ENCODE results near the gene TMTC4. TPM values are rescaled to one million over a fixed set of nuclear protein-coding genes. Genes with fewer than 3 reads are reported as not detected.

TMTC4 gene
- total and polyA plus RNA-seq, 10 of the 15 experiments (the other 5 are each of a cell fraction or from before 2014, with no cell fraction given): 3.3 to 24.6 (median 14.5) TPM

GRCh38 chr13:100560498-100561157 is 114.0 kb downstream of the TMTC4 start:
- intact Hi-C loops (cut with micrococcal nuclease; ENCODE audit: unreplicated experiment): no loop called here
- H3K36me3 ChIP-seq (ENCODE audit: control insufficient read depth in 2 of 2, insufficient read depth in 2 of 2, low read length in 1 of 2): no peaks in the 10 kb centered on the region
- no peaks in the 10 kb centered on the region for H3K79me2 ChIP-seq (ENCODE audit: control insufficient read depth, insufficient read depth, low read length)
- no peak overlapping the region for H3K4me3 ChIP-seq
- no peaks in the 10 kb centered on the region for H4K20me1 ChIP-seq (ENCODE audit: control insufficient read depth, insufficient read depth)
- POLR2A ChIA-PET: no interaction called here
- ATAC-seq (no peak), FAIRE-seq (no peak), DNase-seq (ENCODE audit: low read depth, low spot score) (no peak)
- no peak overlapping the region for H3K9ac ChIP-seq (ENCODE audit: control insufficient read depth, insufficient read depth, low read length)
- H3K27me3 ChIP-seq (replicated peaks in 1 of 2; ENCODE audit: control insufficient read depth in 2 of 2, insufficient read depth in 2 of 2, low read length in 1 of 2): no peaks in the 10 kb centered on the region
- RAD21 ChIA-PET (ENCODE audit: unreplicated experiment): interaction anchor here (1.6 kb wide), 1 partner anchor 12 kb away, joined by 4 read pairs; no protein-coding TSS in a partner anchor
- SMC1A ChIA-PET (ENCODE audit: uncharacterized antibody, unreplicated experiment): interaction anchor here (0.7 kb wide), 1 partner anchor 1494 kb away, joined by 3 read pairs; no protein-coding TSS in a partner anchor
- H2AFZ ChIP-seq (ENCODE audit: control insufficient read depth, low read depth, low read length): no peak overlapping the region
- no peaks in the 10 kb centered on the region for H3K9me3 ChIP-seq (replicated peaks; ENCODE audit: control insufficient read depth, insufficient read depth, low read length)
- CTCF ChIA-PET: interaction anchor here (3.8 kb wide), 1 partner anchor 12 kb away, joined by 15 read pairs; no protein-coding TSS in a partner anchor
- no TSS peak for BruUV-seq (replicated peaks)
- WGBS (ENCODE audit: insufficient coverage, insufficient replicate concordance, low lambda C conversion rate, missing lambda C conversion rate): 70% methylated on average over 15 of the region's 15 CpGs
- H3K27ac ChIP-seq (ENCODE audit: control insufficient read depth, insufficient read depth): no peak overlapping the region
- no peaks in the 10 kb centered on the region for H3K4me1 ChIP-seq (ENCODE audit: control insufficient read depth, insufficient read depth, low read length)
- in situ Hi-C loops (cut with MboI): no loop called here
- no peak overlapping the region for H3K4me2 ChIP-seq (ENCODE audit: control insufficient read depth, insufficient read depth)
- TF ChIP-seq FOS (IDR thresholded peaks at IDR 0.05; ENCODE audit: borderline replicate concordance, extremely low read depth, insufficient read length): no peak
- TF ChIP-seq HCFC1 (IDR thresholded peaks at IDR 0.05; ENCODE audit: low read length): no peak
- TF ChIP-seq SREBF2 (IDR thresholded peaks at IDR 0.05; ENCODE audit: low read length): no peak
- no peak for TF ChIP-seq PRDM15 (CRISPR knock-in tag; IDR thresholded peaks at IDR 0.05)
- no peak for TF ChIP-seq ATF3 (IDR thresholded peaks at IDR 0.05; ENCODE audit: borderline replicate concordance, extremely low read depth, low read depth, low read length)
- TF ChIP-seq CREM (IDR thresholded peaks at IDR 0.05; ENCODE audit: low read depth): no peak
- no peak for TF ChIP-seq CEBPZ (IDR thresholded peaks at IDR 0.05; ENCODE audit: low read depth, low read length)
- no peak for TF ChIP-seq EZH2 (IDR thresholded peaks at IDR 0.05; ENCODE audit: borderline replicate concordance, control insufficient read depth, low read depth, low read length)
- no peak for TF ChIP-seq NR2C2 (IDR thresholded peaks at IDR 0.05; ENCODE audit: borderline replicate concordance, control insufficient read depth, insufficient read length, low read depth)
- no peak for TF ChIP-seq MEF2B (IDR thresholded peaks at IDR 0.05; ENCODE audit: partially characterized antibody, poor library complexity, severe bottlenecking)
- no peak for TF ChIP-seq IKZF2 (IDR thresholded peaks at IDR 0.05)
- no peak for TF ChIP-seq USF2 (IDR thresholded peaks at IDR 0.05; ENCODE audit: borderline replicate concordance, low read depth, low read length)
- no peak for TF ChIP-seq ZSCAN29 (IDR thresholded peaks at IDR 0.05)
- no peak for TF ChIP-seq TAF1 (IDR thresholded peaks at IDR 0.05; ENCODE audit: borderline replicate concordance, low read depth, low read length)
